ENCODE data around the gene GRK5.

GRK5 gene

GRCh38 chr10:119423510-119424257 lies 216.3 kb downstream of the GRK5 start:
- TF ChIP-seq CTCF (IDR thresholded peaks at IDR 0.05; ENCODE audit: control insufficient read depth, extremely low read depth, insufficient read depth): no peak
- no peak for DNase-seq (ENCODE audit: low read depth)
- H3K4me3 ChIP-seq (ENCODE audit: low read depth, low read length): no peak overlapping the region

GRCh38 chr10:119424258-119424975 lies 217.0 kb downstream of the GRK5 start:
- TF ChIP-seq CTCF (IDR thresholded peaks at IDR 0.05; ENCODE audit: control insufficient read depth, extremely low read depth, insufficient read depth): no peak

GRCh38 chr10:119425102-119425880 lies 217.9 kb downstream of the GRK5 start:
- peak; percentile 17 for DNase-seq (ENCODE audit: low read depth)
- no peak overlapping the region for H3K4me3 ChIP-seq (ENCODE audit: low read depth, low read length)
- TF ChIP-seq CTCF (IDR thresholded peaks at IDR 0.05; ENCODE audit: control insufficient read depth, extremely low read depth, insufficient read depth): no peak

More at GRCh38 chr10:119424258-119424975, 217.0 kb downstream of the GRK5 start:
- no peak for DNase-seq (ENCODE audit: low read depth)
- no peak overlapping the region for H3K4me3 ChIP-seq (ENCODE audit: low read depth, low read length)

- no peak for TF ChIP-seq CTCF (IDR thresholded peaks at IDR 0.05; ENCODE audit: control insufficient read depth, extremely low read depth, insufficient read depth)
- H3K4me3 ChIP-seq (ENCODE audit: low read depth, low read length): no peak overlapping the region
- no peak for DNase-seq (ENCODE audit: low read depth)
Measured at GRCh38 chr10:119425881-119426170, 218.5 kb downstream of the GRK5 start.

GRCh38 chr10:119426699-119427098 lies 219.3 kb downstream of the GRK5 start:
- no peak for TF ChIP-seq CTCF (IDR thresholded peaks at IDR 0.05; ENCODE audit: control insufficient read depth, extremely low read depth, insufficient read depth)
- no peak overlapping the region for H3K4me3 ChIP-seq (ENCODE audit: low read depth, low read length)
- no peak for DNase-seq (ENCODE audit: low read depth)

- no peak overlapping the region for H3K4me3 ChIP-seq (ENCODE audit: low read depth, low read length)
- TF ChIP-seq CTCF (IDR thresholded peaks at IDR 0.05; ENCODE audit: control insufficient read depth, extremely low read depth, insufficient read depth): no peak
- DNase-seq (ENCODE audit: low read depth): no peak
Measured at GRCh38 chr10:119427263-119427864, 220.0 kb downstream of the GRK5 start.
